ENCODE data around the gene TOGARAM2. TPM values are rescaled to one million over a fixed set of nuclear protein-coding genes. Genes with fewer than 3 reads are reported as not detected.

The TOGARAM2 gene
- total and polyA plus RNA-seq, 2 of the 8 experiments (the other 6 are each of a cell fraction or from before 2014, with no cell fraction given) = 0.42 to 1.4 TPM

- no peak for TF ChIP-seq USF2 (IDR thresholded peaks at IDR 0.05; ENCODE audit: low read length)
- no peak for TF ChIP-seq TAF1 (IDR thresholded peaks at IDR 0.05; ENCODE audit: low read depth, low read length)
- no peak for TF ChIP-seq KDM5A (IDR thresholded peaks at IDR 0.05; ENCODE audit: low read length)
- no peak for TF ChIP-seq ASH2L (IDR thresholded peaks at IDR 0.05; ENCODE audit: low read length)
- no peak for TF ChIP-seq TEAD4 (IDR thresholded peaks at IDR 0.05; ENCODE audit: low read depth, low read length)
- no peak for TF ChIP-seq BCL11A (IDR thresholded peaks at IDR 0.05; ENCODE audit: low read depth in 2 of 2, low read length in 2 of 2)
- TF ChIP-seq SIRT6 (IDR thresholded peaks at IDR 0.05; ENCODE audit: low read length) = no peak
- no peak for TF ChIP-seq CTBP2 (IDR thresholded peaks at IDR 0.05; ENCODE audit: borderline replicate concordance, insufficient read depth, insufficient read length, low read length)
Observed at GRCh38 chr2:28991460-28991859, 10.4 kb downstream of the TOGARAM2 start (continued).

Measured in H1 (cell line).